ENCODE measurements around the gene MED16. TPM values are rescaled to one million over a fixed set of nuclear protein-coding genes. Genes with fewer than 3 reads are reported as not detected.

Gene MED16
- total RNA-seq, 1 experiment from 2014 or later: 83.1 TPM

DNA sequence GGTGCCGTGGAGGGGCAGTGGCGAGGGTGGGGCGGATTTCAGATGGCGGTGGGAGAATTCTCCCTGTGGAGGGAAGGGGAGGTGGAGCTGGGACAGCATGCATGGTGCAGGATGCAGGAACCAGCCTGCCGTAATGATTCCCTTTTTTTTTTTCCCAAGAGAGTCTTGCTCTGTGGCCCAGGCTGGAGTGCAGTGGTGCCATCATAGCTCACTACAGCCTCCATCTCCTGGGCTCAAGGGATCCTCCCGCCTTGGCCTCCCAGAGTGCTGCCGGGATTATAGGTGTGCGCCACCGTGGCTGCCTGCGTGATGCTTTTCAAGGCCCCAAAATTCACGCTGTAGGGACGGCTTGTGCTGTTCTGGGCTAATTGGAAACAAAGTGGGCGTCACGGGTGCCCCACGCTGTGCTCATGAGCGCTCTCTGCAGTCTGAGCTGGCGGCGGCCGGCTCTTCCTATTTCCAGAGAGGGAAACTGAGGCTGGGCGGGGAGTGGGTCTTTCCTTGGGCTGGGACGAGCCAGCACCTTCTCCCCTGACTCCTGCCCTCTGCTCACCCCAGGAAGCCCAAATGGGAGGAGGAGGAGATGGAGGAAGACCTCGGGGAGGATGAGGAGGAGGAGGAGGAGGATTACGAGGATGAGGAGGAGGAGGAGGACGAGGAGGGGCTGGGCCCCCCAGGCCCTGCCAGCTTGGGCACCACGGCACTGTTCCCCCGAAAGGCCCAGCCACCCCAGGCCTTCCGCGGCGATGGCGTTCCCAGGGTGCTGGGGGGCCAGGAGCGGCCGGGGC, 39.1 kb upstream of the MED16 start:
- Mint-ChIP-seq H3K27me3 (ENCODE audit: low read depth) (no peaks in the 10 kb centered on the region), H3K4me3 (no peak overlapping the region), H3K9me3 (no peaks in the 10 kb centered on the region), H3K36me3 (ENCODE audit: insufficient read depth in 1 of 3, low read depth in 3 of 3) (peaks cover 7 to 49% (median 33%) of the 10 kb centered on the region in 3 experiments), H3K4me1 (peaks cover 8 to 18% of the 10 kb centered on the region in 2 experiments; a peak in 3 of 4 replicates), H3K27ac (peak overlapping the region in 1 of 3 experiments; percentile 75; a peak in 2 of 7 replicates)
- H3K23me2 ChIP-seq (ENCODE audit: insufficient read length, low read depth, low read length, poor library complexity, severe bottlenecking): no peaks in the 10 kb centered on the region
- no peak overlapping the region for H2BK12ac ChIP-seq (ENCODE audit: insufficient read length, low read depth, low read length)
- H4K20me1 ChIP-seq (ENCODE audit: control insufficient read depth, insufficient read depth, insufficient read length): no peaks in the 10 kb centered on the region
- TF ChIP-seq, protein P1, sequence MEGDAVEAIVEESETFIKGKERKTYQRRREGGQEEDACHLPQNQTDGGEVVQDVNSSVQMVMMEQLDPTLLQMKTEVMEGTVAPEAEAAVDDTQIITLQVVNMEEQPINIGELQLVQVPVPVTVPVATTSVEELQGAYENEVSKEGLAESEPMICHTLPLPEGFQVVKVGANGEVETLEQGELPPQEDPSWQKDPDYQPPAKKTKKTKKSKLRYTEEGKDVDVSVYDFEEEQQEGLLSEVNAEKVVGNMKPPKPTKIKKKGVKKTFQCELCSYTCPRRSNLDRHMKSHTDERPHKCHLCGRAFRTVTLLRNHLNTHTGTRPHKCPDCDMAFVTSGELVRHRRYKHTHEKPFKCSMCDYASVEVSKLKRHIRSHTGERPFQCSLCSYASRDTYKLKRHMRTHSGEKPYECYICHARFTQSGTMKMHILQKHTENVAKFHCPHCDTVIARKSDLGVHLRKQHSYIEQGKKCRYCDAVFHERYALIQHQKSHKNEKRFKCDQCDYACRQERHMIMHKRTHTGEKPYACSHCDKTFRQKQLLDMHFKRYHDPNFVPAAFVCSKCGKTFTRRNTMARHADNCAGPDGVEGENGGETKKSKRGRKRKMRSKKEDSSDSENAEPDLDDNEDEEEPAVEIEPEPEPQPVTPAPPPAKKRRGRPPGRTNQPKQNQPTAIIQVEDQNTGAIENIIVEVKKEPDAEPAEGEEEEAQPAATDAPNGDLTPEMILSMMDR (conservative IDR thresholded peaks at IDR 0.05): no peak
- H3K9ac ChIP-seq (ENCODE audit: extremely low read depth, insufficient read length, low read length): no peak overlapping the region
- no peak overlapping the region for H3K23ac ChIP-seq (ENCODE audit: insufficient read length, low read depth, low read length)
- peaks cover 3% of the 10 kb centered on the region; the same call in 1 of the 2 replicates for H3K79me2 ChIP-seq (ENCODE audit: insufficient read depth, low read length)
- H3K14ac ChIP-seq (ENCODE audit: insufficient read depth, low read length): no peak overlapping the region
- no peak overlapping the region for H3K18ac ChIP-seq (ENCODE audit: insufficient read length, low read depth, low read length)
- H2BK20ac ChIP-seq (ENCODE audit: low read depth, low read length, poor library complexity, severe bottlenecking): no peak overlapping the region
- no peak overlapping the region for H3K4me2 ChIP-seq (ENCODE audit: insufficient read depth, insufficient read length, low read length)
- H4K91ac ChIP-seq (ENCODE audit: insufficient read length, low read depth, low read length): no peak overlapping the region
- no peak overlapping the region for H3T11ph ChIP-seq (ENCODE audit: low read length)
- no peaks in the 10 kb centered on the region for H3K4me1 ChIP-seq (ENCODE audit: insufficient read depth, low read length)
- H2BK5ac ChIP-seq (ENCODE audit: insufficient read length, low read length): no peak overlapping the region
- H2BK120ac ChIP-seq (ENCODE audit: low read depth, low read length, poor library complexity, severe bottlenecking): no peak overlapping the region
- no peak overlapping the region for H3K27ac ChIP-seq (ENCODE audit: insufficient read length, low read depth, low read length)
- H2AK5ac ChIP-seq (ENCODE audit: insufficient read length, low read length): no peak overlapping the region
- no peaks in the 10 kb centered on the region for H3K27me3 ChIP-seq (ENCODE audit: insufficient read depth, low read length)
- DNase-seq: no peak
- no peak overlapping the region for H4K5ac ChIP-seq (ENCODE audit: insufficient read length, low read depth, low read length)
- H3K79me1 ChIP-seq (ENCODE audit: insufficient read depth, low read depth, low read length, poor library complexity, severe bottlenecking): peaks cover 2% of the 10 kb centered on the region
- no CpG with 5 or more reads among the region's 32 CpGs for WGBS (ENCODE audit: extremely low coverage, insufficient read length, low lambda C conversion rate)
- H3K4ac ChIP-seq (ENCODE audit: low read depth, low read length): no peak overlapping the region
- no peak overlapping the region for H2AFZ ChIP-seq (ENCODE audit: low read length)
- no peak overlapping the region for H4K8ac ChIP-seq (replicated peaks; ENCODE audit: insufficient read length, low read depth, low read length)
- no peaks in the 10 kb centered on the region for H3K9me3 ChIP-seq (ENCODE audit: control insufficient read depth, low read depth, low read length)
- H3K56ac ChIP-seq (ENCODE audit: insufficient read length, low read depth, low read length): no peak overlapping the region
- H2BK15ac ChIP-seq (ENCODE audit: low read depth, low read length): no peak overlapping the region

All from H9 (cell line).